ENCODE measurements around the gene CYP4V2. TPM values are rescaled to one million over a fixed set of nuclear protein-coding genes. Genes with fewer than 3 reads are reported as not detected.

The CYP4V2 gene
- total and polyA plus RNA-seq, 2 experiments from 2014 or later: 1.5 to 3.1 TPM

- TF ChIP-seq REST (IDR thresholded peaks at IDR 0.05; ENCODE audit: unreplicated experiment) (no peak), ZNF114 (CRISPR knock-in tag; IDR thresholded peaks at IDR 0.05) (no peak), JUNB (IDR thresholded peaks at IDR 0.05; ENCODE audit: unreplicated experiment) (no peak), POLR2AphosphoS5 (IDR thresholded peaks at IDR 0.05; ENCODE audit: low read depth) (no peak)
Measured at GRCh38 chr4:186204686-186205085, 13.3 kb downstream of the CYP4V2 start (continued).

GRCh38 chr4:186205156-186205555, 13.8 kb downstream of the CYP4V2 start:
- H3K36me3 Mint-ChIP-seq (ENCODE audit: low read depth): peaks cover 32% of the 10 kb centered on the region
- H3K9me3 Mint-ChIP-seq: peaks cover 10% of the 10 kb centered on the region; the same call in 2 of the 3 replicates
- ATAC-seq: no peak

More at GRCh38 chr4:186205156-186205555, 13.8 kb downstream of the CYP4V2 start:
- H3K4me1 ChIP-seq (ENCODE audit: insufficient read depth): peaks cover 10% of the 10 kb centered on the region; the same call in 1 of the 2 replicates
- H3K4me2 ChIP-seq: 0 out of 2 replicates have a peak overlapping the region, but pooled peaks have one; percentile 56
- no peaks in the 10 kb centered on the region for H3K79me2 ChIP-seq (replicated peaks; ENCODE audit: insufficient read depth)
- peaks cover 18% of the 10 kb centered on the region; the same call in 1 of the 2 replicates for H3F3A ChIP-seq (replicated peaks; ENCODE audit: low read depth)
- peaks cover 21% of the 10 kb centered on the region for H3K4me1 Mint-ChIP-seq
- H3K27me3 ChIP-seq (ENCODE audit: insufficient read depth): no peaks in the 10 kb centered on the region
- H2AFZ ChIP-seq: no peak overlapping the region; the same call in 1 of the 2 replicates
- no peak overlapping the region for H3K27ac ChIP-seq (ENCODE audit: low read depth)
- H3K27me3 Mint-ChIP-seq (ENCODE audit: insufficient read depth, low read depth, poor library complexity): no peaks in the 10 kb centered on the region
- no peak overlapping the region for H3K4me3 Mint-ChIP-seq
- H3K9me2 ChIP-seq (ENCODE audit: insufficient read depth): no peaks in the 10 kb centered on the region
- no peaks in the 10 kb centered on the region for H3K36me3 ChIP-seq (ENCODE audit: insufficient read depth)
- H3K4me3 ChIP-seq: no peak overlapping the region
- H3K27ac Mint-ChIP-seq: no peak overlapping the region
- H4K20me1 ChIP-seq (replicated peaks; ENCODE audit: insufficient read depth): no peaks in the 10 kb centered on the region
- no peak for DNase-seq (ENCODE audit: low spot score)
- TF ChIP-seq EZH2 (IDR thresholded peaks at IDR 0.05; ENCODE audit: low read depth, unreplicated experiment): no peak
- TF ChIP-seq ZNF462 (CRISPR knock-in tag; IDR thresholded peaks at IDR 0.05): no peak
